Keratinocyte (primary cell): ENCODE data around the gene GPNMB. TPM values are rescaled to one million over a fixed set of nuclear protein-coding genes. Genes with fewer than 3 reads are reported as not detected.

ENCODE experiments used
- DNase-seq: peaks from one replicate; pipeline ENCODE4 v3.0.0-alpha.2; 2011; ENCODE audit warnings: low read depth, missing footprints, low spot score
- FAIRE-seq: peaks from 2 replicates; lab custom pipeline; 2011; peaks lifted over from hg19 to GRCh38; lab: Jason Lieb, UNC
- H2AFZ ChIP-seq: 2 replicates; pipeline ENCODE4 v1.6.0; 2012; ENCODE audit warnings: low read length, control low read depth, inconsistent platforms; ENCODE audit not compliant: control insufficient read depth
- H3K27ac ChIP-seq: 2 replicates; pipeline ENCODE4 v1.5.1; 2011; ENCODE audit warnings: low read length; ENCODE audit not compliant: control insufficient read depth, insufficient read depth
- H3K27me3 ChIP-seq: 3 replicates; pipeline ENCODE4 v1.6.0; 2011; ENCODE audit warnings: low read length; ENCODE audit not compliant: control insufficient read depth, insufficient read depth; ENCODE audit errors: extremely low read depth
- H3K36me3 ChIP-seq, 2 experiments: 2 replicates in 1 of 2; 3 replicates in 1 of 2; pipeline ENCODE4 v1.5.1; 2011; ENCODE audit warnings: low read length in 2 of 2, mild to moderate bottlenecking in 1 of 2; ENCODE audit not compliant: control insufficient read depth in 2 of 2, insufficient read depth in 2 of 2; ENCODE audit errors: extremely low read depth in 1 of 2
- H3K4me1 ChIP-seq: 3 replicates; pipeline ENCODE4 v1.5.1; 2011; ENCODE audit warnings: low read length; ENCODE audit not compliant: control insufficient read depth, insufficient read depth; ENCODE audit errors: extremely low read depth
- H3K4me2 ChIP-seq: 3 replicates; pipeline ENCODE4 v1.6.0; 2011; ENCODE audit warnings: low read depth, low read length; ENCODE audit not compliant: control insufficient read depth, insufficient read depth; ENCODE audit errors: extremely low read depth
- H3K4me3 ChIP-seq, 3 experiments: fragments of 200-600 bp in 1 of 3; sonication (generic) in 1 of 3; 2 replicates in 2 of 3; 3 replicates in 1 of 3; pipeline ENCODE4 v1.5.1; 2011 to 2016; ENCODE audit warnings: low read length in 3 of 3, mild to moderate bottlenecking in 3 of 3, control low read depth in 2 of 3, inconsistent platforms in 1 of 3, low read depth in 1 of 3, mixed read lengths in 1 of 3, mixed run types in 1 of 3, moderate library complexity in 1 of 3; ENCODE audit not compliant: control insufficient read depth in 2 of 3, insufficient read depth in 2 of 3; ENCODE audit errors: extremely low read depth in 1 of 3
- H3K79me2 ChIP-seq: 2 replicates; pipeline ENCODE4 v1.6.0; 2012; ENCODE audit warnings: low read length; ENCODE audit not compliant: control insufficient read depth, insufficient read depth
- H3K9ac ChIP-seq: 3 replicates; pipeline ENCODE4 v1.6.0; 2011; ENCODE audit warnings: low read length; ENCODE audit not compliant: control insufficient read depth, insufficient read depth; ENCODE audit errors: extremely low read depth
- H3K9me1 ChIP-seq: 3 replicates; pipeline ENCODE4 v1.6.0; 2011; ENCODE audit warnings: low read length; ENCODE audit not compliant: control insufficient read depth, insufficient read depth; ENCODE audit errors: extremely low read depth
- H3K9me3 ChIP-seq: 2 replicates; pipeline ENCODE4 v1.5.1; 2012; ENCODE audit warnings: low read depth, low read length; ENCODE audit not compliant: control insufficient read depth
- H4K20me1 ChIP-seq: 3 replicates; pipeline ENCODE4 v1.6.0; 2011; ENCODE audit warnings: low read length; ENCODE audit not compliant: control insufficient read depth, insufficient read depth; ENCODE audit errors: extremely low read depth
- EZH2 ChIP-seq: IDR thresholded peaks from one replicate; pipeline ENCODE4 v1.6.1; 2012; ENCODE audit warnings: inconsistent platforms, mild to moderate bottlenecking, low read length, moderate library complexity
- dilution Hi-C: fragments of 300-500 bp; cut with MboI; formaldehyde crosslinking; loops from one replicate; pipeline ENCODE4 v1.7.0; 2020; ENCODE audit warnings: low sequenced_read_pairs; ENCODE audit not compliant: extremely low pct_ligation_motif_present
- polyA plus RNA-seq, 5 experiments: library from polyadenylated mRNA; depleted of rRNA in 3 of 5; stranded (reverse) in 3 of 5; stranded (forward) in 1 of 5; unstranded in 1 of 5; fragments of >200 nt; gene quantifications; 1 replicate in 1 of 5; 2 replicates in 3 of 5; 3 replicates in 1 of 5; pipeline versions ENCODE4 v1.2.1 to v1.2.3, GENCODE V29; 2011 to 2012; ENCODE audit warnings: missing spikeins in 2 of 5, low read depth in 1 of 5, low replicate concordance in 1 of 5
- TF ChIP-seq, protein P1 (sequence below), 3 experiments: IDR thresholded peaks in 1 of 3; conservative IDR thresholded peaks in 1 of 3; optimal IDR thresholded peaks in 1 of 3; 2 replicates in 2 of 3; 3 replicates in 1 of 3; pipeline versions ENCODE3 to v1.5.1; 2011; ENCODE audit warnings: low read length in 3 of 3, mild to moderate bottlenecking in 3 of 3, moderate library complexity in 2 of 3, control low read depth in 1 of 3, inconsistent platforms in 1 of 3; ENCODE audit not compliant: insufficient read depth in 2 of 3; ENCODE audit errors: extremely low read depth in 1 of 3

The GPNMB gene
- polyA plus RNA-seq, 1 donor (not counting 4 experiments of a cell fraction or from before 2014, with no cell fraction given), result 142 TPM

DNA sequence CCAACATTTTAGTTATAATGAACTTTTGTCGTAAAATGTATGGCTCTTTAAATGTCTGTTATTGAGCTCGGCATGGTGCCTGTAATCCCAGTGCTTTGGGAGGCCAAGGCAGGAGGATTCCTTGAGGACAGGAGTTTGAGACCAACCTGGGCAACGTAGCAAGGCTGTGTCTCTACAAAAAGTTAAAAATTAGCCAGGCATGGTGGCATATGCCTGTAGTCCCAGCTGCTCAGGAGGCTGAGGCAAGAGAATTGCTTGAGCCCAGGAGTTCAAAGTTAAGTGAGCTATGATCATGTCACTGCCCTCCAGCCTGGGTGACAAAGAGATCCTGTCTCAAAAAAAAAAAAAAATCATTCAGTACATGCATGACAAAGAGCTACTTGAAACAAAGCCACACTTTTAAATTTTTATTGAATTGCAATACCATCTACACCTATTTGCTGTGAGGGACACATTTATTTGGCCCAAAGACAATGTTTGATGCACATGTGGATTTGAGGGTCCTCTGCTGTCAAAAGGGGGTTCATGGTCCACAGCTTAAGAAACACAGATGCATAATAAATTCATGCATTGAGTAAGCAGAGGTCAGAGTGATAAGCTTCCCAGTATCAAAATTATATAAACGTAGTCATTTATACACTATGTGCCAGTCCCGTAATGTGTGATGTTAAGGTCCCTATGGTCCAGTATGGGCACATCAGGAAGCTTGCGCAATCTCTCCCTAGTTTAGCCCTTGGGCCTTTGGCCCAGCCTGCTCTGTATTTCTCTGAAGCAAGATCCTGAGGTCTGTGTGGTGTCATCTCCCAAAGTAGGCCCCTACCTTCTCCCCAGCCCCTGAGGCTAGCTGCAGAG lies 48.2 kb downstream of the GPNMB start:
- Histone ChIP-seq H3K9ac (no peak overlapping the region), H3K27me3 (no peaks in the 10 kb centered on the region), H3K4me1 (peaks cover 15% of the 10 kb centered on the region), H3K9me3 (no peaks in the 10 kb centered on the region), H3K9me1 (no peaks in the 10 kb centered on the region), H3K4me2 (no peak overlapping the region), H4K20me1 (no peaks in the 10 kb centered on the region), H3K79me2 (peaks cover 6% of the 10 kb centered on the region), H3K27ac (no peak overlapping the region), H2AFZ (no peak overlapping the region), H3K4me3 (no peak overlapping the region), H3K36me3 (no peaks in the 10 kb centered on the region)
- dilution Hi-C loops, result no loop called here
- no peak for DNase-seq
- TF ChIP-seq, protein P1, sequence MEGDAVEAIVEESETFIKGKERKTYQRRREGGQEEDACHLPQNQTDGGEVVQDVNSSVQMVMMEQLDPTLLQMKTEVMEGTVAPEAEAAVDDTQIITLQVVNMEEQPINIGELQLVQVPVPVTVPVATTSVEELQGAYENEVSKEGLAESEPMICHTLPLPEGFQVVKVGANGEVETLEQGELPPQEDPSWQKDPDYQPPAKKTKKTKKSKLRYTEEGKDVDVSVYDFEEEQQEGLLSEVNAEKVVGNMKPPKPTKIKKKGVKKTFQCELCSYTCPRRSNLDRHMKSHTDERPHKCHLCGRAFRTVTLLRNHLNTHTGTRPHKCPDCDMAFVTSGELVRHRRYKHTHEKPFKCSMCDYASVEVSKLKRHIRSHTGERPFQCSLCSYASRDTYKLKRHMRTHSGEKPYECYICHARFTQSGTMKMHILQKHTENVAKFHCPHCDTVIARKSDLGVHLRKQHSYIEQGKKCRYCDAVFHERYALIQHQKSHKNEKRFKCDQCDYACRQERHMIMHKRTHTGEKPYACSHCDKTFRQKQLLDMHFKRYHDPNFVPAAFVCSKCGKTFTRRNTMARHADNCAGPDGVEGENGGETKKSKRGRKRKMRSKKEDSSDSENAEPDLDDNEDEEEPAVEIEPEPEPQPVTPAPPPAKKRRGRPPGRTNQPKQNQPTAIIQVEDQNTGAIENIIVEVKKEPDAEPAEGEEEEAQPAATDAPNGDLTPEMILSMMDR (optimal IDR thresholded peaks at IDR 0.05 in 1 of 3, IDR thresholded peaks at IDR 0.05 in 1 of 3, conservative IDR thresholded peaks at IDR 0.05 in 1 of 3; ENCODE audit: extremely low read depth in 1 of 3, insufficient read depth in 2 of 3, low read length in 3 of 3), result no peak
- TF ChIP-seq EZH2, result no peak
- FAIRE-seq, result no peak

DNA sequence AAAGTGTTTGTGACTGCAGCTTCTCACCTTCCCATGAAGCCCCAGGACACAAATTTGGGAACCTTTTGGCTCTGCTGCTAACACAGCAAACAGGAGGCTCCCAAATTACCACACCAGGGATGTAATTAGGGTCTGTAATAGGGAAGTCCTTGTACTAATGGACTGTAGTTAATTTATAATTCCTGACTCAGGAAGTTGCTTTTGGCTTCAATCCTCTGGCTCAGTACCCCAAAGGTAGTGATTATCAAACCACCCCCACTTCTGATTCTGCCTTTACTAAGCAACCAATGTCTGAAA lies 48.8 kb downstream of the GPNMB start:
- Histone ChIP-seq H3K27me3 (no peaks in the 10 kb centered on the region), H3K4me2 (no peak overlapping the region), H3K36me3 (no peaks in the 10 kb centered on the region), H3K9me3 (no peaks in the 10 kb centered on the region), H3K4me1 (peaks cover 19% of the 10 kb centered on the region), H3K27ac (no peak overlapping the region), H3K9me1 (no peaks in the 10 kb centered on the region), H3K79me2 (peaks cover 12% of the 10 kb centered on the region), H2AFZ (no peak overlapping the region), H3K4me3 (no peak overlapping the region), H4K20me1 (no peaks in the 10 kb centered on the region), H3K9ac (no peak overlapping the region)
- dilution Hi-C loops, result no loop called here
- TF ChIP-seq, protein P1 (optimal IDR thresholded peaks at IDR 0.05 in 1 of 3, IDR thresholded peaks at IDR 0.05 in 1 of 3, conservative IDR thresholded peaks at IDR 0.05 in 1 of 3; ENCODE audit: extremely low read depth in 1 of 3, insufficient read depth in 2 of 3, low read length in 3 of 3), result no peak
- no peak for TF ChIP-seq EZH2
- DNase-seq, result no peak
- no peak for FAIRE-seq
